ENCODE results near the gene ARPC2.
A peak's percentile ranks its signal among the peaks of the same experiment; 100 is the strongest.

The ARPC2 gene

DNA sequence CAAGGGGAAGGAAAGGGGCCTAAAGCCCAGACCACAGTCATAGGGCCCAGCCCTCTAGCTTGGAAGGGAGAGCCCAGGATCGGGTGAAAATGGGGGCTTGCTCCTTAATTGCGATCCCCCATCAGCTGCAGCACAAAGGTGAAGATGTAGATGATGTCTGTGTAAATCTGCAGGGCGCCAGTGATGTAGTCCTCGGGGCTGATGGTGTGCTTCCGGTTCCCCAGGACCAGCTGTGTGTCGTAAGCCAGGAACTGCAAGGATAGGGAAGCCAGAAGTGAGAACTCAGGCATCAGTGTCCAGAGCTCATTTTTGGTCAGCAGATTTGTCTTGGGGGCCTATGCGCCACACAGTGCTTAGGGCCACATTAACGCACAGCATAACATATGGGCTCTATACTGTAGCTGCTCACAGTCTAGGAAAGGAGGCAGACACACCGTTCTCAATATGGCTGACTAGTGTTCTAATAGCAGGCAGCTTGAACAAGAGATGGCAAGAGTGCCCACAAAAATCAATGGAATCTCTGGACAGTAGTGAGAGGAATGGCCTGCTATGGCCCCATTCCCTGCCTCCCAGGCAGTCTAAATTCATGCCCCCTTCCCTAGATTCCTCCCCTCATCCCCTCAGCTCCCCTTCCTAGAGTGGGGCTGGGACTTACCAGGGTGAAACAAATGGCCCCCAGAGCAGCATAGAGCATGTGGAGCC, 58.5 kb downstream of the ARPC2 start:
- no peak overlapping the region for H3K9ac ChIP-seq (ENCODE audit: low read depth, low read length)
- 0 out of 2 replicates have a peak, but pooled peaks cover 4% of the 10 kb centered on the region for H3K36me3 ChIP-seq (ENCODE audit: insufficient read depth, low read length)
- H3K4me1 ChIP-seq (ENCODE audit: insufficient read depth, low read length) = no peaks in the 10 kb centered on the region; the same call in 1 of the 2 replicates
- H3K9me3 ChIP-seq (ENCODE audit: control insufficient read depth, insufficient read depth, low read length) = no peaks in the 10 kb centered on the region

DNA sequence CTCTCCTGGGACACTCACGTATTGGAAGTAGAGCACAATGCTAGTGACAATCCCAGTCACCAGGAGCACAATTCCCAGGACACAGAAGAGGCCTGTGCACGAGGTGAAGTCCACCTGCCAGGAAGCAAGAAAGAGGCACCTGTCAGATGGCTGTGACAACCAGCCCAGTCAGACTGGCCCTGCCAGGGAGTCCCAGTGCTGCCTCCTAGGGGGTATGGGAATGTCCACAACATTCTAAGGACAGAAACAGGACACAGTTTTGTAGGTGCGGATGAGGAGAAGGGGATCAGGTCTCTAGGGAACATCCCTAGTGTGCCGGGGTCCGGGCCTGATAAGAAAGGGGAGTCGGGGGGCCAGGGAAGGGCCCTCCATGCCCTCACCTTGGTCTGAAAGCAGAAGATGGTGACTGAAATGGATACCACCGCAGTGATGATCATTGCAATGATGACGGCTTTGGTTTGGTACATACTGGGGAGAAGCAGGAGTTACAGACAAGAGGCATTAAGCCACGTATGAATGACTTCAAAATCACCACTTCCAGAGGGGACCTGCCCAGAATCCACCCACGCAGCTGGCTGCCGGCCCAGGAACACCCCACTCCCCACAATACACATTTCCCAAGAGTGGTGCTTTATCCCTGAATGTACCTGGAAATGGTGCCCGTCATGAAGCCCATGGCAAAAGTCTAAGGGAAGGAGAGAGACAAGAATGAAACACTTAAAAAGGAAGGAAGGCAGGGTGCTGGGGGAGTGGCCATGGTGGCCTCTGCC, 60.2 kb downstream of the ARPC2 start:
- Histone ChIP-seq H3K9ac (ENCODE audit: low read depth, low read length) (no peak overlapping the region), H3K9me3 (ENCODE audit: control insufficient read depth, insufficient read depth, low read length) (no peaks in the 10 kb centered on the region), H3K4me1 (ENCODE audit: insufficient read depth, low read length) (no peaks in the 10 kb centered on the region; the same call in 1 of the 2 replicates), H3K36me3 (ENCODE audit: insufficient read depth, low read length) (0 out of 2 replicates have a peak, but pooled peaks cover 4% of the 10 kb centered on the region)

- Histone ChIP-seq H3K9ac (ENCODE audit: low read depth, low read length) (no peak overlapping the region), H3K9me3 (ENCODE audit: control insufficient read depth, insufficient read depth, low read length) (no peaks in the 10 kb centered on the region), H3K36me3 (ENCODE audit: insufficient read depth, low read length) (0 out of 2 replicates have a peak, but pooled peaks cover 4% of the 10 kb centered on the region), H3K4me1 (ENCODE audit: insufficient read depth, low read length) (no peaks in the 10 kb centered on the region; the same call in 1 of the 2 replicates)
Observed at GRCh38 chr2:218277921-218278320, 60.9 kb downstream of the ARPC2 start.

DNA sequence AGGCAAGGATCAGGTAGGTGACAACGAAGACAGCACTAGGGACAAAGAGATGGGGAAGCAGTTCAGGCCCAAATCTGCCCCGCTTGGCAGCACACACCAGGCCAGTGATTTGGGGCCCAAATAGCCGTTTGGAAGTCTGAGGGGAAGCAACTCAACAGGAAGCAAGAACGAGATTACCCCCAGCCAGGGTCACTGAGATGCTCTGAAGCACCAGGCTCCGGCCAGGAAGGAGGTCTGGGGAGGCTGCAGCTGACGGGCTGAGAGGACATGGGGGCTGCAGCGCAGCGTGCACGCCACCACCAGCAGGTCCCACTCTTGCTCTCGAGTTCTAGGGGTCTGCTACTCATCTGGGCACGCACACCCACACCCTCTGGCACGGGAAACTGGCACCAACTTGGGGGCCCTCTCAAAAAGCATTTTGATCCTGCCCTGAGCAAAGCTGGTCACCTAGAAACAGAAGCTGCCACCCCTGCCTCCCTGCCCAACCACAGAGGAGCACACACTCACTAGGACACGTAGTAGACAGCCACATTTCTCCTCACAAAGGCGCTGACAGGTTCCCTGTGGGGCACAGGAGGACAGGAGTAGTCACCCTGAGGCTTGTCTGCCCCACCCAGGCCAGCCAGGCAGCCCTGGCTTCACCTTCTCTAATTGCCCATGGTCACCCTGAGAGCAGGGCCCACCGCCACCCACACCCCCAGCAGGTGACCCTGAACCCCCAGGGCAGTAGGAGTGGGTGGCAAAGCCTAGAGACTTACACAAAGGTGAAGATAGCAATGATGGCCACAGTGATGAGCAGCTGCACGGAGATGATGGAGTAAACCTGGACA, 61.8 kb downstream of the ARPC2 start:
- Histone ChIP-seq H3K36me3 (ENCODE audit: insufficient read depth, low read length) (0 out of 2 replicates have a peak, but pooled peaks cover 4% of the 10 kb centered on the region), H3K9me3 (ENCODE audit: control insufficient read depth, insufficient read depth, low read length) (no peaks in the 10 kb centered on the region), H3K4me1 (ENCODE audit: insufficient read depth, low read length) (no peaks in the 10 kb centered on the region), H3K9ac (ENCODE audit: low read depth, low read length) (no peak overlapping the region)

- Histone ChIP-seq H3K9ac (ENCODE audit: low read depth, low read length) (no peak overlapping the region), H3K9me3 (ENCODE audit: control insufficient read depth, insufficient read depth, low read length) (no peaks in the 10 kb centered on the region), H3K36me3 (ENCODE audit: insufficient read depth, low read length) (0 out of 2 replicates have a peak, but pooled peaks cover 4% of the 10 kb centered on the region), H3K4me1 (ENCODE audit: insufficient read depth, low read length) (no peaks in the 10 kb centered on the region)
Observed at GRCh38 chr2:218280260-218280870, 63.4 kb downstream of the ARPC2 start.

DNA sequence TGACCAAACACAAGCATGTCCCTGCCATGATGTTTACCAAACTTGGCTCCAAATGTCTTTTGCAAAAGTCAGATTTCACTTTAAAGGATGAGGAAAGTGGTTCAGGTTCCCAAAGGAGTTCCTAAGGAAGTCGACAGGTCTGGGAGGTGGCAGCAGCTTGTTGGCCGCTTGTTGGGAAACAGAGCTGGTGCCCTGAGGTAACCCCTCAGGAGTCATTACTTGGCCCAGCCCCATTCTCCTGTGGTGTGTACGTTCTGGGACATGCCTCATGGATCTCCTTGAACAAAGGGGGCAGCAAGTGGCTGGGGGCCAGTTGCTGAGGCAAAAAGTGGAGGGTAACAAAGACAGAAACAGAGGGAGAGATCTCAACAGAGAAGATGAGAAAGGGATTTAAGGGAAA, 64.5 kb downstream of the ARPC2 start:
- Histone ChIP-seq H3K9me3 (ENCODE audit: control insufficient read depth, insufficient read depth, low read length) (no peaks in the 10 kb centered on the region), H3K9ac (ENCODE audit: low read depth, low read length) (no peak overlapping the region), H3K36me3 (ENCODE audit: insufficient read depth, low read length) (0 out of 2 replicates have a peak, but pooled peaks cover 4% of the 10 kb centered on the region), H3K4me1 (ENCODE audit: insufficient read depth, low read length) (peaks cover 11% of the 10 kb centered on the region)

- Histone ChIP-seq H3K4me1 (ENCODE audit: insufficient read depth, low read length) (peaks cover 17% of the 10 kb centered on the region), H3K36me3 (ENCODE audit: insufficient read depth, low read length) (0 out of 2 replicates have a peak, but pooled peaks cover 4% of the 10 kb centered on the region), H3K9ac (ENCODE audit: low read depth, low read length) (no peak overlapping the region; the same call in 1 of the 2 replicates), H3K9me3 (ENCODE audit: control insufficient read depth, insufficient read depth, low read length) (no peaks in the 10 kb centered on the region)
Observed at GRCh38 chr2:218282173-218282991, 65.4 kb downstream of the ARPC2 start.

GRCh38 chr2:218284106-218284811, 67.3 kb downstream of the ARPC2 start:
- Histone ChIP-seq H3K4me1 (ENCODE audit: insufficient read depth, low read length) (peaks cover 17% of the 10 kb centered on the region), H3K9me3 (ENCODE audit: control insufficient read depth, insufficient read depth, low read length) (no peaks in the 10 kb centered on the region), H3K36me3 (ENCODE audit: insufficient read depth, low read length) (no peaks in the 10 kb centered on the region), H3K9ac (ENCODE audit: low read depth, low read length) (no peak overlapping the region)

- no peaks in the 10 kb centered on the region for H3K36me3 ChIP-seq (ENCODE audit: insufficient read depth, low read length)
- H3K4me1 ChIP-seq (ENCODE audit: insufficient read depth, low read length) = peaks cover 25% of the 10 kb centered on the region
- H3K9ac ChIP-seq (ENCODE audit: low read depth, low read length) = no peak overlapping the region
- no peaks in the 10 kb centered on the region for H3K9me3 ChIP-seq (ENCODE audit: control insufficient read depth, insufficient read depth, low read length)
Observed at GRCh38 chr2:218285604-218286003, 68.6 kb downstream of the ARPC2 start.

GRCh38 chr2:218286570-218287459, 69.8 kb downstream of the ARPC2 start:
- no peaks in the 10 kb centered on the region for H3K36me3 ChIP-seq (ENCODE audit: insufficient read depth, low read length)
- H3K9ac ChIP-seq (ENCODE audit: low read depth, low read length) = peak overlapping the region; percentile 16; the same call in 1 of the 2 replicates
- H3K4me1 ChIP-seq (ENCODE audit: insufficient read depth, low read length) = peaks cover 25% of the 10 kb centered on the region

DNA sequence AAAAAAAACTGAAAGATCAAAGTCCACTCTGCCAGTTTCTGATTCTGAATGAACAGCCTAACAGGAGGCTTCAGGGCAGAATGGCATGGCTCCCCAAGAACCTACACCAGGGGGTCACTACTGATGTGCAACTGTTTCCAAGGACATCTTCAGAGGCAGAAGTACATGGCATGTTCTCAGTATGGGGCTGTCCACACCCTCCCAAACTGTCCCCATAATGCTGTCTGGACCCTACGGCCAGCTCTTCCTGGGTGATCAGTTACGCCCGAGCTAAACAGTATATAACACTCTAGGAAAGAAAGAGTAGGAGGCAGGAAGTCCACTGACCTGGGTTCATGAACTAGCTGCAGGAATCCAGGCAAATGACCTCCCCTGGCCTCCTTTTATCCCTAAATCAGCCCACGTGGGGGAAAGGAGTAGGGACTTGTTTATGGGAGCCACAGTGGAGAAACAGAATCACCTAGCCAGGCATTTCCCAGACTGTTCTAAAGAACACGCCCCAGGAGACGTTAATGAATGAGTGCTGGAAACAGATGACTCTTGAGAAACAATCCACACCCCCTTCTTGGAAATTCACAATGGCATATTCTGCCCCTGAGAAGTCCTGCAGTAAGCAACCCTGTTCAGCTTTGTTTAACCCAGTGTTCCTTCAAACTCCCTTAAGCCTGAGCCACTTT, 72.8 kb downstream of the ARPC2 start:
- Histone ChIP-seq H3K4me1 (ENCODE audit: insufficient read depth, low read length) (peaks cover 32% of the 10 kb centered on the region), H3K36me3 (ENCODE audit: insufficient read depth, low read length) (no peaks in the 10 kb centered on the region), H3K9me3 (ENCODE audit: control insufficient read depth, insufficient read depth, low read length) (no peaks in the 10 kb centered on the region), H3K9ac (ENCODE audit: low read depth, low read length) (no peak overlapping the region)

More at GRCh38 chr2:218286570-218287459, 69.8 kb downstream of the ARPC2 start:
- H3K9me3 ChIP-seq (ENCODE audit: control insufficient read depth, insufficient read depth, low read length) = no peaks in the 10 kb centered on the region

Data from ES-I3 (cell line).